ENCODE data around the gene CNTFR. TPM values are rescaled to one million over a fixed set of nuclear protein-coding genes. Genes with fewer than 3 reads are reported as not detected.

Gene CNTFR
- total and polyA plus RNA-seq, 2 of the 8 experiments (the other 6 are each of a cell fraction or from before 2014, with no cell fraction given), result 1.2 to 4.2 TPM

- Histone ChIP-seq H2BK20ac (ENCODE audit: low read length) (no peak overlapping the region), H3K4me2 (ENCODE audit: insufficient read depth in 1 of 2, low read depth in 2 of 2, low read length in 2 of 2) (no peak overlapping the region), H3K79me2 (ENCODE audit: control insufficient read depth in 1 of 2, insufficient read depth in 2 of 2, low read length in 2 of 2) (no peaks in the 10 kb centered on the region), H2BK15ac (ENCODE audit: low read length) (no peak overlapping the region), H3K79me1 (ENCODE audit: low read depth, low read length) (no peaks in the 10 kb centered on the region), H3K23ac (ENCODE audit: insufficient read length) (no peak overlapping the region), H3K27me3 (replicated peaks in 1 of 4; ENCODE audit: control insufficient read depth in 3 of 4, extremely low read depth in 1 of 4, insufficient read depth in 3 of 4, low read length in 3 of 4) (no peaks in the 10 kb centered on the region), H3K4me3 (ENCODE audit: extremely low read depth in 1 of 4, insufficient read depth in 2 of 4, low read depth in 3 of 4, low read length in 4 of 4) (no peak overlapping the region), H3K4me1 (replicated peaks in 1 of 4; ENCODE audit: control insufficient read depth in 3 of 4, insufficient read depth in 4 of 4, low read length in 3 of 4) (peaks cover 14 to 31% (median 18%) of the 10 kb centered on the region in 4 experiments), H3K9ac (replicated peaks in 1 of 4; ENCODE audit: extremely low read depth in 1 of 4, low read depth in 3 of 4, low read length in 3 of 4) (no peak overlapping the region), H3K4ac (replicated peaks; ENCODE audit: insufficient read length, low read depth, low read length) (no peak overlapping the region), H2AFZ (ENCODE audit: low read length) (no peak overlapping the region), H3K23me2 (ENCODE audit: low read depth, low read length) (no peaks in the 10 kb centered on the region), H3K18ac (ENCODE audit: extremely low read depth, low read length) (no peak overlapping the region), H3K56ac (replicated peaks; ENCODE audit: insufficient read length, low read depth, low read length) (no peak overlapping the region), H4K91ac (replicated peaks; ENCODE audit: insufficient read length, low read length) (no peak overlapping the region), H3K9me3 (ENCODE audit: insufficient read depth in 2 of 2, low read depth in 1 of 2, low read length in 1 of 2) (no peaks in the 10 kb centered on the region), H2BK12ac (ENCODE audit: low read depth, low read length) (no peak overlapping the region), H3K36me3 (ENCODE audit: control insufficient read depth in 2 of 4, insufficient read depth in 4 of 4, low read length in 3 of 4) (no peaks in the 10 kb centered on the region), H3K27ac (ENCODE audit: low read depth, low read length) (no peak overlapping the region), H4K20me1 (replicated peaks in 1 of 2; ENCODE audit: control insufficient read depth in 1 of 2, insufficient read depth in 2 of 2, low read length in 2 of 2) (no peaks in the 10 kb centered on the region), H2AK5ac (ENCODE audit: low read depth, low read length) (no peak overlapping the region), H2BK5ac (ENCODE audit: low read depth, low read length) (no peak overlapping the region), H3K14ac (ENCODE audit: insufficient read length) (no peak overlapping the region), H2BK120ac (replicated peaks; ENCODE audit: low read depth, low read length) (no peak overlapping the region), H4K8ac (ENCODE audit: extremely low read depth, insufficient read depth, low read length) (no peak overlapping the region), H4K5ac (ENCODE audit: insufficient read length, low read depth, low read length) (no peak overlapping the region)
- ChIA-PET CTCF (ENCODE audit: partially characterized antibody) (interaction anchor here (0.7 to 7.9 kb wide), 8 partner anchors 9 to 105 kb away, joined by 3 to 114 read pairs (median 25); no protein-coding TSS in a partner anchor), POLR2A (ENCODE audit: partially characterized antibody) (interaction anchor here (1.2 kb wide), 1 partner anchor 11 kb away, joined by 3 read pairs; no protein-coding TSS in a partner anchor)
- FAIRE-seq (no peak), DNase-seq (ENCODE audit: low read depth in 1 of 2, low spot score in 2 of 2) (no peak)
- WGBS, 2 experiments (ENCODE audit: extremely low coverage in 1 of 2, insufficient coverage in 1 of 2, insufficient read length in 1 of 2, insufficient replicate concordance in 2 of 2, low coverage in 1 of 2, low lambda C conversion rate in 2 of 2, missing lambda C conversion rate in 1 of 2), result 96% methylated on average over 3 of the region's 3 CpGs; no CpG with 5 or more reads in 1 of the 2 experiments
- TF ChIP-seq HDAC2 (IDR thresholded peaks at IDR 0.05; ENCODE audit: borderline replicate concordance in 1 of 2, low read depth in 2 of 2, low read length in 2 of 2) (no peak), EGR1 (IDR thresholded peaks at IDR 0.05; ENCODE audit: borderline replicate concordance, low read depth, low read length) (no peak), RXRA (IDR thresholded peaks at IDR 0.05; ENCODE audit: insufficient read depth, low read depth, low read length) (no peak), EZH2 (IDR thresholded peaks at IDR 0.05; ENCODE audit: low read depth, low read length, severe bottlenecking) (no peak), BRCA1 (IDR thresholded peaks at IDR 0.05; ENCODE audit: low read depth, low read length) (no peak), RFX5 (IDR thresholded peaks at IDR 0.05; ENCODE audit: borderline replicate concordance, low read depth, low read length) (no peak), CBX8 (IDR thresholded peaks at IDR 0.05; ENCODE audit: borderline replicate concordance, low read depth, low read length) (no peak), E2F6 (IDR thresholded peaks at IDR 0.05) (no peak), NRF1 (IDR thresholded peaks at IDR 0.05; ENCODE audit: low read depth, low read length) (no peak), SAP30 (IDR thresholded peaks at IDR 0.05; ENCODE audit: insufficient read depth, insufficient replicate concordance, low read length) (no peak), PHF8 (conservative IDR thresholded peaks at IDR 0.05; ENCODE audit: low read depth, low read length) (no peak), ASH2L (IDR thresholded peaks at IDR 0.05; ENCODE audit: low read length) (no peak)
Observed at GRCh38 chr9:34508951-34509350, 80.6 kb downstream of the CNTFR start.

Measured in H1 (cell line).